ENCODE data around the gene ABCA10. TPM values are rescaled to one million over a fixed set of nuclear protein-coding genes. Genes with fewer than 3 reads are reported as not detected.

Gene ABCA10
- total and polyA plus RNA-seq, 2 of the 13 experiments (the other 11 are each of a cell fraction or from before 2014, with no cell fraction given) = 0.02 to 0.08 TPM

DNA sequence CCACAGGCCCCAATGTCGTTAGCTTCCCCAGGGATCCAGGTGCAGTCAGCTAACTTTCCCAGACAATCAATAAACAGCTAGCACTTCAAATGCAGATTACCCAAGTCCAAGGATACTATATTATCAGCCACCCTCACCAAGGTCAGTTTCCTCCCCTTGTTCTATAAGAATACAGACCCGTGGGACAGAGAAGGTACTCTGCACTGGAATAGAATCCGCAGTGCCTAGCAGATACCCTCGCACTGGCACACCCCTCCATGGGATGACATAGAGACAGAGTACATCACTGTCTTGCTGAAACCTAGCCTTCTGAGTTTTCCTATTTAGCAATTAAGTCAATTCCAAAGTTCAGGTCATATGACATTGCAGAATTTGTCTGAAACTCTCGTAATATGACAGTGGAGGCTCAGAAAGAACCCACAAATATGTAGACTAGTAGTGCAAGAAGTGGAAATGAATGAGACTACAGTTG lies 40.0 kb upstream of the ABCA10 start (continued):
- no peak for TF ChIP-seq ZFP36 (IDR thresholded peaks at IDR 0.05; ENCODE audit: borderline replicate concordance, low read depth, low read length, partially characterized antibody)
- TF ChIP-seq GMEB1 (CRISPR knock-in tag; IDR thresholded peaks at IDR 0.05; ENCODE audit: borderline replicate concordance) = no peak
- TF ChIP-seq, protein P1, sequence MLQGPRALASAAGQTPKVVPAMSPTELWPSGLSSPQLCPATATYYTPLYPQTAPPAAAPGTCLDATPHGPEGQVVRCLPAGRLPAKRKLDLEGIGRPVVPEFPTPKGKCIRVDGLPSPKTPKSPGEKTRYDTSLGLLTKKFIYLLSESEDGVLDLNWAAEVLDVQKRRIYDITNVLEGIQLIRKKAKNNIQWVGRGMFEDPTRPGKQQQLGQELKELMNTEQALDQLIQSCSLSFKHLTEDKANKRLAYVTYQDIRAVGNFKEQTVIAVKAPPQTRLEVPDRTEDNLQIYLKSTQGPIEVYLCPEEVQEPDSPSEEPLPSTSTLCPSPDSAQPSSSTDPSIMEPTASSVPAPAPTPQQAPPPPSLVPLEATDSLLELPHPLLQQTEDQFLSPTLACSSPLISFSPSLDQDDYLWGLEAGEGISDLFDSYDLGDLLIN (CRISPR knock-in tag; IDR thresholded peaks at IDR 0.05; ENCODE audit: borderline replicate concordance) = no peak
- TF ChIP-seq ZNF264 (CRISPR knock-in tag; IDR thresholded peaks at IDR 0.05) = 0 out of 2 replicates have a peak, but pooled peaks have one; percentile 69
- TF ChIP-seq ZFAT (CRISPR knock-in tag; conservative IDR thresholded peaks at IDR 0.05) = no peak
- TF ChIP-seq POLR2G (IDR thresholded peaks at IDR 0.05; ENCODE audit: low read depth, low read length) = no peak
- TF ChIP-seq, protein P2, sequence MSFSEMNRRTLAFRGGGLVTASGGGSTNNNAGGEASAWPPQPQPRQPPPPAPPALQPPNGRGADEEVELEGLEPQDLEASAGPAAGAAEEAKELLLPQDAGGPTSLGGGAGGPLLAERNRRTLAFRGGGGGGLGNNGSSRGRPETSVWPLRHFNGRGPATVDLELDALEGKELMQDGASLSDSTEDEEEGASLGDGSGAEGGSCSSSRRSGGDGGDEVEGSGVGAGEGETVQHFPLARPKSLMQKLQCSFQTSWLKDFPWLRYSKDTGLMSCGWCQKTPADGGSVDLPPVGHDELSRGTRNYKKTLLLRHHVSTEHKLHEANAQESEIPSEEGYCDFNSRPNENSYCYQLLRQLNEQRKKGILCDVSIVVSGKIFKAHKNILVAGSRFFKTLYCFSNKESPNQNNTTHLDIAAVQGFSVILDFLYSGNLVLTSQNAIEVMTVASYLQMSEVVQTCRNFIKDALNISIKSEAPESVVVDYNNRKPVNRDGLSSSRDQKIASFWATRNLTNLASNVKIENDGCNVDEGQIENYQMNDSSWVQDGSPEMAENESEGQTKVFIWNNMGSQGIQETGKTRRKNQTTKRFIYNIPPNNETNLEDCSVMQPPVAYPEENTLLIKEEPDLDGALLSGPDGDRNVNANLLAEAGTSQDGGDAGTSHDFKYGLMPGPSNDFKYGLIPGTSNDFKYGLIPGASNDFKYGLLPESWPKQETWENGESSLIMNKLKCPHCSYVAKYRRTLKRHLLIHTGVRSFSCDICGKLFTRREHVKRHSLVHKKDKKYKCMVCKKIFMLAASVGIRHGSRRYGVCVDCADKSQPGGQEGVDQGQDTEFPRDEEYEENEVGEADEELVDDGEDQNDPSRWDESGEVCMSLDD (CRISPR knock-in tag; IDR thresholded peaks at IDR 0.05; ENCODE audit: borderline replicate concordance) = no peak
- no peak for TF ChIP-seq ZNF362 (CRISPR knock-in tag; IDR thresholded peaks at IDR 0.05; ENCODE audit: borderline replicate concordance)
- no peak for TF ChIP-seq ZNF878 (CRISPR knock-in tag; IDR thresholded peaks at IDR 0.05)
- TF ChIP-seq FOXO1 (CRISPR knock-in tag; IDR thresholded peaks at IDR 0.05) = no peak
- TF ChIP-seq CAMTA2 (CRISPR knock-in tag; IDR thresholded peaks at IDR 0.05; ENCODE audit: borderline replicate concordance) = no peak
- peak; percentile 77 for TF ChIP-seq CREB1 (IDR thresholded peaks at IDR 0.05)
- peak; percentile 52 for TF ChIP-seq CREB1 (CRISPR knock-in tag; IDR thresholded peaks at IDR 0.05)
- TF ChIP-seq ZNF772 (CRISPR knock-in tag; IDR thresholded peaks at IDR 0.05) = no peak
- TF ChIP-seq ZFY (CRISPR knock-in tag; IDR thresholded peaks at IDR 0.05) = no peak
- TF ChIP-seq BHLHE40 (IDR thresholded peaks at IDR 0.05; ENCODE audit: low read length) = no peak
- no peak for TF ChIP-seq ZNF354B (CRISPR knock-in tag; IDR thresholded peaks at IDR 0.05)
- TF ChIP-seq, protein P3, sequence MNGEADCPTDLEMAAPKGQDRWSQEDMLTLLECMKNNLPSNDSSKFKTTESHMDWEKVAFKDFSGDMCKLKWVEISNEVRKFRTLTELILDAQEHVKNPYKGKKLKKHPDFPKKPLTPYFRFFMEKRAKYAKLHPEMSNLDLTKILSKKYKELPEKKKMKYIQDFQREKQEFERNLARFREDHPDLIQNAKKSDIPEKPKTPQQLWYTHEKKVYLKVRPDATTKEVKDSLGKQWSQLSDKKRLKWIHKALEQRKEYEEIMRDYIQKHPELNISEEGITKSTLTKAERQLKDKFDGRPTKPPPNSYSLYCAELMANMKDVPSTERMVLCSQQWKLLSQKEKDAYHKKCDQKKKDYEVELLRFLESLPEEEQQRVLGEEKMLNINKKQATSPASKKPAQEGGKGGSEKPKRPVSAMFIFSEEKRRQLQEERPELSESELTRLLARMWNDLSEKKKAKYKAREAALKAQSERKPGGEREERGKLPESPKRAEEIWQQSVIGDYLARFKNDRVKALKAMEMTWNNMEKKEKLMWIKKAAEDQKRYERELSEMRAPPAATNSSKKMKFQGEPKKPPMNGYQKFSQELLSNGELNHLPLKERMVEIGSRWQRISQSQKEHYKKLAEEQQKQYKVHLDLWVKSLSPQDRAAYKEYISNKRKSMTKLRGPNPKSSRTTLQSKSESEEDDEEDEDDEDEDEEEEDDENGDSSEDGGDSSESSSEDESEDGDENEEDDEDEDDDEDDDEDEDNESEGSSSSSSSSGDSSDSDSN (CRISPR knock-in tag; IDR thresholded peaks at IDR 0.05) = no peak
- no peak for TF ChIP-seq DMTF1 (CRISPR knock-in tag; IDR thresholded peaks at IDR 0.05)
